Measurements from ENCODE around the gene ECEL1.

GRCh38 chr2:232435805-232436204, 51.8 kb downstream of the ECEL1 start:
- TF ChIP-seq CTCF (IDR thresholded peaks at IDR 0.05) (no peak), POLR2AphosphoS5 (IDR thresholded peaks at IDR 0.05) (no peak), POLR2A (IDR thresholded peaks at IDR 0.05) (no peak)
